ENCODE results near the gene OR10AD1.

OR10AD1 gene

GRCh38 chr12:48165089-48165981 lies 37.8 kb downstream of the OR10AD1 start:
- DNase-seq (ENCODE audit: extremely low read depth, insufficient read length), result no peak
- H3K36me3 ChIP-seq (ENCODE audit: control insufficient read depth, insufficient read depth, low read length), result no peaks in the 10 kb centered on the region
- TF ChIP-seq CTCF (IDR thresholded peaks at IDR 0.05; ENCODE audit: insufficient read depth, low read length, poor library complexity, severe bottlenecking), result peak; percentile 86
- no peaks in the 10 kb centered on the region for H3K27me3 ChIP-seq (replicated peaks; ENCODE audit: control insufficient read depth, insufficient read depth, low read length)
- no peak overlapping the region for H3K4me3 ChIP-seq (replicated peaks; ENCODE audit: low read depth, low read length)

- Histone ChIP-seq H3K4me3 (replicated peaks; ENCODE audit: low read depth, low read length) (no peak overlapping the region), H3K36me3 (ENCODE audit: control insufficient read depth, insufficient read depth, low read length) (no peaks in the 10 kb centered on the region), H3K27me3 (replicated peaks; ENCODE audit: control insufficient read depth, insufficient read depth, low read length) (no peaks in the 10 kb centered on the region)
- TF ChIP-seq CTCF (IDR thresholded peaks at IDR 0.05; ENCODE audit: insufficient read depth, low read length, poor library complexity, severe bottlenecking), result no peak
- no peak for DNase-seq (ENCODE audit: extremely low read depth, insufficient read length)
Measured at GRCh38 chr12:48164451-48164850, 38.6 kb downstream of the OR10AD1 start.

- Histone ChIP-seq H3K4me3 (replicated peaks; ENCODE audit: low read depth, low read length) (no peak overlapping the region), H3K27me3 (replicated peaks; ENCODE audit: control insufficient read depth, insufficient read depth, low read length) (no peaks in the 10 kb centered on the region), H3K36me3 (ENCODE audit: control insufficient read depth, insufficient read depth, low read length) (no peaks in the 10 kb centered on the region)
Measured at GRCh38 chr12:48163150-48163747, 39.8 kb downstream of the OR10AD1 start.

GRCh38 chr12:48160807-48161206 lies 42.3 kb downstream of the OR10AD1 start:
- DNase-seq (ENCODE audit: extremely low read depth, insufficient read length), result no peak
- Histone ChIP-seq H3K4me3 (replicated peaks; ENCODE audit: low read depth, low read length) (no peak overlapping the region), H3K36me3 (ENCODE audit: control insufficient read depth, insufficient read depth, low read length) (no peaks in the 10 kb centered on the region), H3K27me3 (replicated peaks; ENCODE audit: control insufficient read depth, insufficient read depth, low read length) (no peaks in the 10 kb centered on the region)
- TF ChIP-seq CTCF (IDR thresholded peaks at IDR 0.05; ENCODE audit: insufficient read depth, low read length, poor library complexity, severe bottlenecking), result no peak

More at GRCh38 chr12:48163150-48163747, 39.8 kb downstream of the OR10AD1 start:
- no peak for DNase-seq (ENCODE audit: extremely low read depth, insufficient read length)
- no peak for TF ChIP-seq CTCF (IDR thresholded peaks at IDR 0.05; ENCODE audit: insufficient read depth, low read length, poor library complexity, severe bottlenecking)

- TF ChIP-seq CTCF (IDR thresholded peaks at IDR 0.05; ENCODE audit: insufficient read depth, low read length, poor library complexity, severe bottlenecking), result no peak
- no peaks in the 10 kb centered on the region for H3K27me3 ChIP-seq (replicated peaks; ENCODE audit: control insufficient read depth, insufficient read depth, low read length)
- no peak overlapping the region for H3K4me3 ChIP-seq (replicated peaks; ENCODE audit: low read depth, low read length)
- no peaks in the 10 kb centered on the region for H3K36me3 ChIP-seq (ENCODE audit: control insufficient read depth, insufficient read depth, low read length)
- no peak for DNase-seq (ENCODE audit: extremely low read depth, insufficient read length)
Measured at GRCh38 chr12:48160046-48160445, 43.0 kb downstream of the OR10AD1 start.
